ENCODE data around the gene LGI4. TPM values are rescaled to one million over a fixed set of nuclear protein-coding genes. Genes with fewer than 3 reads are reported as not detected.
"Not testable (repeated sequence)": the region's sequence is repeated elsewhere in the genome, so short reads cannot be mapped to it uniquely, and the experiment has no call there.

LGI4 gene
- polyA plus RNA-seq, 4 donors, result 2.7 to 14.3 (median 3.5) TPM

DNA sequence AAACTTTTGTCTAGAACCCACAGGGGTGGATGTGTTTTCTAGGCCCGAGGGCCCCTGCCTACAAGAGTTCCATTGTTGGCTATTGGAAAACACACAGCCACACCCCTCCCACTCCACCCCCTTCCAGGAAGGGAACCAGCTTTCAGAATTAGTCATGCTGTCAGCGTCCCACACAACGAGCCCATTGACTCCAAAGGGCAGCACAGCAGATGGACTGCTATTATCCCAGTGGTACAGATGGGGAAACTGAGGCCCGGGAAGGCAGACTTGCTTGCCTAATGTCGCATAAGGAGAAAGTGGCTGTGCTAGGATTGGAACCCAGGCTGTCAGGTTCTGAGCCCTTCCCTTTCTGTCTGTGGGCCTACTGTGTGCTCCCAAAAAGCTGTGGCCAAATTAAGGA lies 27.3 kb downstream of the LGI4 start:
- no peak for DNase-seq (ENCODE audit: low read depth in 4 of 4, low spot score in 3 of 4)

DNA sequence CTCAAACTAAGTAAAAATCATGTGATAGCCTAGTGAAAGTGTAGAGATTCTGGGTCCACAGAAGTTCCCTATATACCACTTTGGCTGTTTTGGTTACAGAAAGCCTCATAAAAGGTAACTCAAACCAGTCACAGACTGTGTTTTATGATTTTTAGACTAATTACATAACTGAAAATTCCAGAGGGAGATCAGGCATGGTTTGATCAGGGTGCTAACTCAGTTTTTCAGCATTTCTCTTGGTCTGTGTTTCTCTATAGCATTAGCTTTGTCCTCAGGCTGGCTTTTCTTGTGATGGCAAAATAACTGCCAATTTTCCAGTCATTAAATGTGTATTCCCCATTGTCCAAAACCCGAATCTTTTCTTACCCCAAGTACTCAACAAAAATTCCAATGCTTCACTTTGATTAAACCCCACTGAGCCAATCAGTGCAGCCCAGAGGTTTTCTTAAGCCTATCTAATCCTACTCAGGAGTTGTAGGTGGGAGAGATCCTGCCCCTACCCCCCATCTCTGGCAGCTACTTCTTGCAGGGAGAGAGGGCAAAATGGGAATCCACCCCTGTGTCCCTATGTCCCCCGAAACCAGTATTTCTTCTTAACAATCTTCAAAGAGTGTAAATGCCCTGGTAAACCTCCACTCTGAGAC lies 27.8 kb downstream of the LGI4 start:
- DNase-seq (ENCODE audit: low read depth in 4 of 4, low spot score in 3 of 4), result no peak

GRCh38 chr19:35106291-35106583 lies 28.6 kb downstream of the LGI4 start:
- DNase-seq (ENCODE audit: low read depth in 4 of 4, low spot score in 3 of 4), result no peak

DNA sequence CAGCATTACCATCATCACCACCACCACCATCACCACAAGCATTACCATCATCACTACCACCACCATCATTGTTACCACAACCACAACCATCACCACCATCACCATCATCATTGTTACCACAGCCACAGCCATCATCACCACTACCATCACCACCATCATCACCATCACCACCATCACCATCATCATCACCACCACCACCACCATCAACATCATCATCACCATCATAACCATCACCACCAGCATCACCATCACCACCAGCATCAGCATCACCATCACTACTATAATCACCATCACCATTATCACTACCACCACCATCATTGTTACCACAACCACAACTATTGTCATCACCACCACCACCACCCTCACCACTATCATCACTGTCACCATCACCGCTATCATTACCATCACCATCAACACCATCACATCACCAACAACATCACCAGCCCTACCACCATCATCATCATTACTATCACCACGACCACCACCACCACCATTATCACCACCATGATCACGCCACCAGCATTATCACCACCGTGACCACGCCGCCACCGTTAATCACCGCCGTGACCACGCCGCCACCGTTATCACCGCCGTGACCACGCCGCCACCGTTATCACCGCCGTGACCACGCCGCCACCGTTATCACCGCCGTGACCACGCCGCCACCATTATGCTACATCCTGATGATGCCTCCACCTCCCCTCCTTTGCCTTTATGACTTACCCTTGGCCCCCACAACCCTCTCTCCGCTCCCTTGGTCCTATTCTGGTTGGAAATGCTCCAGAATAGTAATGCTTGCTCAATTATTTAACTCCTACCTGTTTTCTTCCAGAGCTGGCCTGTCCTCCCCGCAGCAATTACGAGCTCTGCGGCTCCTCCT lies 29.2 kb downstream of the LGI4 start:
- no peak for DNase-seq (ENCODE audit: low read depth in 4 of 4, low spot score in 3 of 4)

- DNase-seq (ENCODE audit: low read depth in 4 of 4, low spot score in 3 of 4), result no peak
Measured at GRCh38 chr19:35105047-35105410, 29.8 kb downstream of the LGI4 start.

- no peak for DNase-seq (ENCODE audit: low read depth in 4 of 4, low spot score in 3 of 4)
Measured at GRCh38 chr19:35104361-35104760, 30.5 kb downstream of the LGI4 start.

DNA sequence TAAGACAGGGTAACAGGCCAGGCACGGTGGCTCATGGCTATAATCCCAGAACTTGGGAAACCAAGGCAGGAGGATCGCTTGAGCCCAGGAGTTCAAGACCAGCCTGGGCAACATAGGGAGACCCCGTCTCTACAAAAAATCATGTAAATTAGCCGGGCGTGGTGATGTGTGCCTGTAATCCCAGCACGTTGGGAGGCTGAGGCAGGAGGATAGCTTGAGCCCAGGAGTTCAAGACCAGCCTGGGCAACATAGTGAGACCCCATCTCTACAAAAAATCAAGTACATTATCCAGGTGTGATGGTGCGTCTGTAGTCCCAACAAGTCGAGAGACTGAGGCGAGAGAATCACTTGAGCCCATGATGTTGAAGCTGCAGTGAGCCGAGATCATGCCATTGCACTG lies 31.2 kb downstream of the LGI4 start:
- DNase-seq (ENCODE audit: low read depth in 4 of 4, low spot score in 3 of 4), result not testable (repeated sequence)

GRCh38 chr19:35101949-35102348 lies 32.9 kb downstream of the LGI4 start:
- not testable (repeated sequence) for DNase-seq (ENCODE audit: low read depth in 4 of 4, low spot score in 3 of 4)

DNA sequence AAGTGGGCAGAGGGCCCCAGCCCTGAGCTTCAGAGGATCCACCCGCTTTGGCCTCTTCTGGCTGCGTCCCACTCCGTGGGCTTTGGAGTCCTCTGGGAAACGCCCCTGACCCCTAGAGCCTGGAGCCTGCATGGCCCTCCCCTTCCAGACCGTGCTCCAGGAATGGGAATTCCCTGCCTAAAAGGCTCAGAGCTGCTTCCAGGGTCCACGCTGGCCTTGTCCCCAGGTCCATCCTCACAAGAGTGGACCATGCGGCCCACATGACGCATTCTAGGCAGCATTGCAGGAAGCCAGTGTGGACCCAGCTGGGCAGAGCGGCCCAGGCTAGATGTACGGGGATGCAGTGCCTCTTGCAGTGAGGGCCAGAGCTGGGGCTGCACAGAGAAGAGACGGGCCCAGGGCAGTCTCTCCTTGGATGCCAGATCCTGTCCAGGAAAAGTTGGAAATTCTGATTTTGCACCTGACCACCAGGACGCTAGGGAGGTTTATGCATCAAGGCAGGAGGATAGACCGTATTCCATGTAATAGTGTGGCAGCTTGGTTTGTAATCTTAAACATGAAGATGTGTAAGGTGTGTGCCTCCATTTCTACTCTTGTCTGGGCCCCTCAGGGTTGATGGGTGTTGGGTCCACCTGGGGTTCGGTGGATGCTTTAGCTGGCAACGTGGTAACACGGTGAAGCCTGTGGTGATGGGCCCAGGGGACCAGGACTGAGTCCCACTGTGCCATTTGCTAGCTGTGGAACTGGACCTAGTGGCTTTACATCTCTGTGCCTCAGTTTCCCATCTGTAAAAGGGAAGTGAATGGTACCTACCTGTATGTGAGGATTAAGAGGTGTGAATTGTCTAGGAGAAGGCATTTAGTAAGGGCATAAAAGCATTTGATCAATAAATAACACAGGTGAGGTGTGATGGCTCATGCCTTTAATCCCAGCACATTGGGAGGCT lies 34.0 kb downstream of the LGI4 start:
- no peak for DNase-seq (ENCODE audit: low read depth in 4 of 4, low spot score in 3 of 4)

DNA sequence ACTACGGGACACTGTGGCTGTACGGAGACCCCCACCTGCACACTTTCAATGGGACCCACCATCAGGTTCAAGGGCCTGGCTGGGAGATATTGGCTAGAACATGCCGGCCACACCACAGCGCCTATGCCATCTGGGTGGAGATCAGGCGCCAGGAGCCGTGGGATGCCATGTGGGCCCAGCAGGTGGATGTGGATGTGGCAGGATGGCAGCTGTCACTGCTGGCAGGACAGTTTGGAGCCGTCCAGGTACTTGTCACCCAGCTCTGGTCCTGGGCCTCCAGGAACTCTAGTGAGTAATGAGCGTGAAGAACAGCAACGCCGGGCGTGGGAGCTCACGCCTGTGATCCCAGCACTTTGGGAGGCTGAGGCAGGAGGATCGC lies 35.0 kb downstream of the LGI4 start:
- DNase-seq (ENCODE audit: low read depth in 4 of 4, low spot score in 3 of 4), result no peak

DNA sequence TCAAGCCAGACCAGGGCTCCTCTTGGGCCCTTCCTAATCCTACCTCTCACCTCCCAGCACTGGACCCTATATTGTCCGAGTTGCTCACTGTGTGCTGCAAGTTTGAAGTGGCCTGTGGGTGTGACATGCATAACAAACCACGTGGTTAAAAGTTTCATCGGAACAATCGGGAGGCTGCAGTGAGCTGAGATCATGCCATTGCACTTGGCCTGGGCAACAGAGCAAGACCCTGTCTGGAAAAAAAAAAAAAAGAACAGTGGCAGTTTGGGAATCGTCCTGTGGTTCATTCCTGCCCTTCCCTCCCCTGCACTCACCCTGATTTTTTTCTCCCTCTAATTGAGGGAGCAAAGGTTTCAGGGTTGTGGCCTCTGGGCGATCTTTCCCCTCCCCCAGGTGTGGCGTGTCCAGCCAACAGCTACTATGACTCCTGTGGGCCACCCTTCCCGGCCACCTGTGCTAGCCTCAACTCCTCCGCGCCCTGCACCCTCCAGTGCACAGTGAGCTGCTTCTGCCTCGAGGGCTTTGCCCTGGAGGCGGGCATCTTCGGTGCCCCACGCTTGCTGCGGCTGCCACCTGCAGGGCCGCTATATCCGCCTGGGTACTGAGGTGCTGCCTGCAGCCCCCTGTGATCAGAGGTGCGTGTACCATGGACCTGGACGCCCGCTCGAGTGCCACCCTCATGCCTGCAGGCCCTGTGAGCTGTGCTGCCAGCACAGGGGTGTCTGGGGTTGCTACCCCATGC lies 35.5 kb downstream of the LGI4 start:
- no peak for DNase-seq (ENCODE audit: low read depth in 4 of 4, low spot score in 3 of 4)

- DNase-seq (ENCODE audit: low read depth in 4 of 4, low spot score in 3 of 4), result no peak
Measured at GRCh38 chr19:35098413-35099049, 36.3 kb downstream of the LGI4 start.

DNA sequence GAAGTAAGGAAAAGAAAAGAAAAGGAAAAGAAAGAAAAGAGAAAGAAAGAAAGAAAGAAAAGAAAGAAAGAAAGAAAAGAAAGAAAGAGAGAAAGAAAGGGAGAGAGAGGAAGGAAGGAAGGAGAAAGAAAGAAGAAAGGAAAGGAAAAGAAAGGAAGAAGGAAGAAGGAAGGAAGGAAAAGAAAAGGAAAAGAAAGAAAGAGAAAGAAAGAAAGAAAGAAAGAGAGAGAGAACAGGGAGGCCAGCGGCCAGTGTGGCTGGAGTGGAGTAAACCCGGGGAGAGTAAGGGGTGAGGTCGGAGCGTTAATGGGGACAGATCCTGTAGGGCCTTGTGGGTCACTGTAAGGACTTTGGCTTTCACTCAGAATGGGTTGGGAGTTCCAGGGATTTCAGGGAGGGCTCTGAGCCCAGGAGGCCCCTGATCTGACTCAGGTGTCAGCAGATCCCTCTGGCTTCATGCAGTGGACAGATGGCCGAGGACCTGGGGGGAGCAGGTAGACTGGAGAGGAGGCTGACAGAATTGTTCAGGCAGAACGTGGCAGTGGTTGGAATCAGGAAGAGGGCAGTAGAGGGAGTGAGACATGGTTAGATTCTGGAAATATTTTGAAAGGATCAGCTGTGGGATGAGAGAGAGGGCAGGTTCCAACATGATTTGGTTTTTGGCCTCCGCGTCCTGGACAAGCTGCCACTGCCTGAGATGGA lies 39.0 kb downstream of the LGI4 start:
- DNase-seq (ENCODE audit: low read depth in 4 of 4, low spot score in 3 of 4), result no peak

GRCh38 chr19:35094656-35095055 lies 40.2 kb downstream of the LGI4 start:
- no peak for DNase-seq (ENCODE audit: low read depth in 4 of 4, low spot score in 3 of 4)

DNA sequence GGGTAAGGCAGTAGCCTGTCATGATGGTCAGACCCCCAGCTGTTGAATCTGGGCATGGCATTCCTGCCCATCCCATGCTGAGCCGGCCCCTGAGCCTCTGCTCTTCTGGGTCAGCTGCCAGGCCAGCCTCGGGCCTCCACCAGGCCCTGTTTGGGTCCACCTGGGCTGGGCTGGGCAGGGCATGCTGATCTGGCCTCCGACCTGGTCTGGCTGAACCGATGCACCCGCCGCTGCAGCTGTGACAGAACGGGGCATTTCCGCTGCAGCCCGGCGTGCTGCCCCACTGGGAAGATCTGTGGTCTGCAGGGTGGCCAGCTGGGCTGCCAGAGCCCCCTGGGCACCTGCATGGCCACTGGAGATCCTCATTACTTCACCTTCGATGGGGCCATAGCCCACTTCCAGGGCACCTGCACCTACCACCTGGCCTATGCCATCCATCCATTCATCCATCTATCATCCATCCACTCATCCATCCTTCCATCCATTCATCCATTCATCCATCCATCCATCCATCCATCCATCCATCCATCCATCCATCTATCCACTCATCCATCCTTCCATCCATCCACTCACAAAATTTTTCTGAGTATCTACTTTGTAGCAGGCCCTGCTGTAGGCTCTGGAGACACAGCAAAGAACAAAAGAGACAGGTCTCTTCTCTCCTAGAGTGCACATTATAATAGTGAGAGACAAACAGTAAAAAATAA lies 40.8 kb downstream of the LGI4 start:
- DNase-seq (ENCODE audit: low read depth in 4 of 4, low spot score in 3 of 4), result no peak

DNA sequence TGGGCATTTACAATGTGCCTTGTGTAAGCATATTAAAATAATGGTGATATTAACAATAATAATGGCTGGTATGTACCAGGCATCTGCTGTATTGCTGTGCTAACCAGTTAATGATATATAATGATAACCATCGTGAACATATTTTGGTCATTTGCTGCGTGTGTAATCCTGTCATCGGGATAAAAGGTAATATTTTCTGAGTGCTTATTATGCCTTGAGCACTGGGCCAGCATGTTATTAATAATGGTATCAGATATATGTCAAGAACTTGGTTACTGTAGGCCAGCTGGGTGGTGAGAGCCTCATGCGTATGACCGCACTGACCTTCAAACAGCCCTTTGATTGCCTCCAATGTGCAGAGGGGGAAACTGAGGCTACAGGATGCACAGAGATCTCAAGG lies 41.4 kb downstream of the LGI4 start:
- no peak for DNase-seq (ENCODE audit: low read depth in 4 of 4, low spot score in 3 of 4)

DNA sequence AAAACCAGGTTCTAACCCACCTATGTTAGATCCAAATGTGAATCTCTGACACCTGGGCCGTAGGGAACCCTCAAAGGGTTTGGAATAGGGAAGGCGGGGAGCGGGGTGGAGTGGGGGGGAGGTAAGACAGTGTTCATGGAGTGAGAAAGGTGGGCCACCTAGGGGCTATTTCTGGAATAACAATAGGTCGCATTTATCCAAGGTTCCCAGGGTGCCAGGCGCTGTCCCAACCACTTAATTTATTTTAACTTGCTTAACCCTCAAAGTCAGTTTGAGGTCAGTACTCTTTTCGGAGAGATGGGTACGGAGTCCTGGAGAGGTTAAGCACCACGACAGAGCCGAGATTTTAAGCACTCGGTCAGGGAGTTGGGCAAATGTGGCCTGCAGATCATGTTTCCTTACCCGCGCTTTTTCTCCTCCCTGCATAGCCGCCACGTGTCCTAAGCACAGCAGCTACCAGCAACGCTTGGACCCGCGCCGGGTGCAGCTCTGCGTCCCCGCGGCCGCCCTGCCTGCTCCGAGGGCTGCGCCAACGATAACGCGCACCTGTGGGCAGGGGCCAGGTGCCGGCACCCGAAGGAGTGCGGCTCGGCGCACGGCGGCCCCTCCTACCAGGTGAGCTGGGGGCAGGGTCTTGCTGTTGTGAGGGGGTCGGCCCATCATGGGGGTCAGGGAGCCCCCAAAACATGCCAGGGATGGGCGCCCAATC lies 44.2 kb downstream of the LGI4 start:
- DNase-seq (ENCODE audit: low read depth in 4 of 4, low spot score in 3 of 4), result peak in 3 of 4 donors; percentile 56 to 68 (median 63)

- no peak for DNase-seq (ENCODE audit: low read depth in 4 of 4, low spot score in 3 of 4)
Measured at GRCh38 chr19:35090160-35090505, 44.7 kb downstream of the LGI4 start.
